Stimulated activated CD4-positive, alpha-beta T cell treated with anti-CD3 and anti-CD28 coated beads, Interleukin-2, amount 100 ng/mL, for 24 hours (primary cell): Measurements from ENCODE around the gene RCC1.
"Not testable (repeated sequence)": the region's sequence is repeated elsewhere in the genome, so short reads cannot be mapped to it uniquely, and the experiment has no call there.

Source experiments
- DNase-seq, 2 donors: peaks; one replicate each; pipeline ENCODE4 v3.0.0-alpha.2; 2020

Gene RCC1, protein sequence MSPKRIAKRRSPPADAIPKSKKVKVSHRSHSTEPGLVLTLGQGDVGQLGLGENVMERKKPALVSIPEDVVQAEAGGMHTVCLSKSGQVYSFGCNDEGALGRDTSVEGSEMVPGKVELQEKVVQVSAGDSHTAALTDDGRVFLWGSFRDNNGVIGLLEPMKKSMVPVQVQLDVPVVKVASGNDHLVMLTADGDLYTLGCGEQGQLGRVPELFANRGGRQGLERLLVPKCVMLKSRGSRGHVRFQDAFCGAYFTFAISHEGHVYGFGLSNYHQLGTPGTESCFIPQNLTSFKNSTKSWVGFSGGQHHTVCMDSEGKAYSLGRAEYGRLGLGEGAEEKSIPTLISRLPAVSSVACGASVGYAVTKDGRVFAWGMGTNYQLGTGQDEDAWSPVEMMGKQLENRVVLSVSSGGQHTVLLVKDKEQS

GRCh38 chr1:28505406-28506187, at the start of gene RCC1:
TSS of gene RCC1 (plus strand) at chr1:28506043. CDS start at chr1:28529867, 23,824 bp downstream.
- DNase-seq: peak; percentile 93 to 94

GRCh38 chr1:28456078-28456477, 49.8 kb upstream of the RCC1 start:
- DNase-seq: no peak

GRCh38 chr1:28457678-28458077, 48.2 kb upstream of the RCC1 start:
- no peak for DNase-seq

GRCh38 chr1:28458237-28459228, 47.3 kb upstream of the RCC1 start:
- no peak for DNase-seq

DNA sequence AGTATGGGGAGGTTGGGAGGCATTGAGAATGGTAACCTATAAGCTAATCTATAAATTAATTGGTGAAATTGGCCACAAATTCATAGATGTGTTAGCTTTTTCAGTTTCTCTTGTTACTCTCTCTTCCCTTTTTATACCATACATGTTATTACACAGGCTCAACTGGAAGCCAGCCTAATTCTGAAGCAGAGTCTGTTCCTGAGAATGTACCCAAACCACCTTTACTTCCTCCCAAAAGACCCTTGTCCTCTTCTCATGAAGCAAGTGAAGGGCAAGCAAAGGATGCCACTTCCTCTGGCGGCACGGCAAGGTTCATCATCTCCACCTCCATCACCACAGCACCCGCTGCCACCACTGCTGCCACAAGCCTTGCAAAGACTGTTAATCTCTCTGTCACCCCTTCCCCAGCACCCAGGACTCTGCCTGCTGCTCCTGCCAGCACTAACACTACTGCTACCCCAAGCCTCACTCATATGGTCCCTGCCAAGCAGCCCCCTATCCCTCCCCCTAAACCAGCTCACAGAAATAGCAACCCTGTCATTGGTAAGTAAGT, 39.5 kb upstream of the RCC1 start:
- DNase-seq: no peak

- DNase-seq: no peak
These were observed 35.7 kb upstream of the RCC1 start for GRCh38 chr1:28470146-28470545.

DNA sequence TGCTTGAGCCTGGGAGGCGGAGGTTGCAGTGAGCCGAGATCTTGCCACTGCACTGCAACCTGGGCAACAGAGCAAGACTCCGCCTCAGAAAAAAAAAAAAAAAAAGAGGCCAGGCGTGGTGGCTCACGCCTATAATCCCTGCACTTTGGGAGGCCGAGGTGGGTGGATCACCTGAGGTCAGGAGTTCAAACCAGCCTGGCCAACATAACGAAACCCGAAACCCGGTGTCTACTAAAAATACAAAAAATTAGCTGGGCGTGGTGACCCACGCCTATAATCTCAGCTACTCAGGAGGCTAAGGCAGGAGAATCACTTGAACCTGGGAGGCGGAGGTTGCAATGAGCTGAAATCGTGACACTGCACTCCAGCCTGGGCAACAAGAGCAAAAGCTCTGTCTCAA, 26.3 kb upstream of the RCC1 start:
- DNase-seq: not testable (repeated sequence)

DNA sequence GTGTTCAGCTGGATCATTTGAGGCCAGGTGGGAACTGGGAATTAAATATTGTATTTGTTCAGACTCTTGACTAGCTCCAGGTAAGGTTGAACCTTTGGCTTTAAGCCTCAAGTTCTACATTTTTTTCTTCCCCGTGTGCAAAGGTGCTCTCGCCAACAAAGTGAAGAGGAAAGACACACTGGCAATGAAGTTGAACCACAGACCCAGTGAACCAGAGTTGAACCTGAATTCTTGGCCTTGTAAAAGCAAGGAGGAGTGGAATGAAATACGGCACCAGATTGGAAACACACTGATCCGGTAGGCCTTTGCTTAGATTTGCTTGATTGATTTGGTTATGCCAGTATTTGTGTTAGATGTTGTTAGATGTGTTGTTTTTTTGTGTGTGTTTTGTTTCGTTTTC, 25.5 kb upstream of the RCC1 start:
- no peak for DNase-seq

GRCh38 chr1:28482138-28482537, 23.7 kb upstream of the RCC1 start:
- no peak for DNase-seq

DNA sequence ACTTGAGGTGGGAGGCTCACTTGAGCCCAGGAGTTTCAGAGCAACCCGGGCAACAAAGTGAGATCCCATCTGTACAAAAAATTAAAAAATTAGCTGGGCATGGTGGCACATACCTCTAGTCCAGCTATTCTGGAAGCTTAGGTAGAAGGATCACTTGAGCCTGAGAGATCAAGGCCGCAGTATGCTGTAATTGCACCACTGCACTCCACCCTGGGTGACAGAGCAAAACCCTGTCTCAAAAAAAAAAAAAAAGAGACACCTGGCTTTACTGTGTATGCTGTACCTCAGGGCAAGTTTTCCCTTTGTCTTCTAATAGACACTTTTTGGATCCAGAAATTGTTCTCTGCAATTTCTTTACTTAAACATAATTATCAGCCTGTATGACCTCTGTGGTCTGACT, 23.1 kb upstream of the RCC1 start:
- no peak for DNase-seq

DNA sequence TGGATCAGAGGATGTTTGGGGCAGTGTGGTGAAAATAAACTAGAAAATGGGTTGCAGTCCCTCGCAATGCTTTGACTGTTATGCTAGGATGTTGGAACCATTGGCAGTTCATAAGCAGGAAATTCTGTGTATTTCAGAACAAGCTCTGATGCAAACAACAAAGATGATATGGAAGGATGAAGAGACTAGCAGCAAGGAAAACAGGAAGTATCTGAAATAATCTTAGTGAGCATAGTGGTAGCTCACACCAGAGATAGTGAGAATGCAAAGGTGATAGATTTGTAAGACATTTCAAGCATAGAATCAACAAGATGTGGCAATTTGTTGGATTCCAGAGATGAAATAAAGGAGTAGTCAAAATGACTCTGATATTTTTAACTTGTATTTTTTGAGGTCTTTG, 11.1 kb upstream of the RCC1 start:
- no peak for DNase-seq

GRCh38 chr1:28499553-28499952, 6.3 kb upstream of the RCC1 start:
- DNase-seq: no peak

GRCh38 chr1:28501925-28502324, 3.9 kb upstream of the RCC1 start:
- no peak for DNase-seq

DNA sequence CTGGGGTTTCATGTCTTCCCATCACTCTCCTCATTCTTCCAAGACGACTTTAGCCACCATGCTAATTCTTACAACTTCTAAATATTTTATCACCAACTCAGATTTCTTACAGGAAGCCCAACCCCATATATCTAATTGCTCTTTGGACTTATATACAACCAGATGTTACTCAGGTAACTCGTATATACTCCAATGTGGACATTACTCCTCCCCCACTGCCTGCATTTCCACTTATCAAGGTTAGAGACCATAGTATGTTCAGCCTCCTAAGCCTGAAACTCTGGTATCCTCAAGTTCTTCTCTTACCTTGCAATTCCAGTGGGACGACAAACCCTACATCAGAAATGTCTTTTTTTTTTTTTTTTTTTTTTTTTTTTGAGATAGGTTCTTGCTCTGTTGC, 2.7 kb upstream of the RCC1 start:
- DNase-seq: no peak

- DNase-seq: peak in 1 of 2 donors; percentile 41
These were observed 1.0 kb downstream of the RCC1 start for GRCh38 chr1:28506907-28507246.

GRCh38 chr1:28507247-28507645, 1.4 kb downstream of the RCC1 start:
- DNase-seq: peak; percentile 55 to 59

- peak; percentile 46 to 48 for DNase-seq
These were observed 2.0 kb downstream of the RCC1 start for GRCh38 chr1:28507646-28508434.

DNA sequence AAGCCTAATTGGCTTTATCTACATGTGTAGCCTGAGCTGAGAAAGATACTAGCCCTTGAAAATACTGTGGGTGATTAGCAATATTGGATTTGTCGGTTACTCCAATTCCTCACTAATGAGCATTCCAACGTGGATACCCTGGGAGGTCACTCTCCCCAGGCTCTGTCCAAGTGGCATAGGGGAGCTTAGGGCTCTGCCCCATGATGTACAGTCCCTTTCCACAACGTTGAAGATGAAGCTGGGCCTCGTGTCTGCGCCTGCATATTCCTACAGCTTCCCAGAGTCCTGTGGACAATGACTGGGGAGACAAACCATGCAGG, 2.6 kb downstream of the RCC1 start:
- peak; percentile 38 to 52 for DNase-seq

- DNase-seq: peak; percentile 50 to 66
These were observed 3.9 kb downstream of the RCC1 start for GRCh38 chr1:28509705-28510272.

GRCh38 chr1:28510273-28510969, 4.6 kb downstream of the RCC1 start:
- peak; percentile 50 to 59 for DNase-seq

- peak in 1 of 2 donors; percentile 40 for DNase-seq
These were observed 5.2 kb downstream of the RCC1 start for GRCh38 chr1:28510970-28511440.
